Epithelial cell of prostate (primary cell): Measurements from ENCODE around the gene MAGI1.

Experiments
- DNase-seq: peaks from one replicate; pipeline ENCODE4 v3.0.0-alpha.2; 2011; ENCODE audit warnings: low read depth, low spot score
- H3K27ac ChIP-seq: fragments of 450-650 bp; 2 replicates; pipeline ENCODE4 v1.5.1; 2017; ENCODE audit warnings: mild to moderate bottlenecking

The MAGI1 gene

DNA sequence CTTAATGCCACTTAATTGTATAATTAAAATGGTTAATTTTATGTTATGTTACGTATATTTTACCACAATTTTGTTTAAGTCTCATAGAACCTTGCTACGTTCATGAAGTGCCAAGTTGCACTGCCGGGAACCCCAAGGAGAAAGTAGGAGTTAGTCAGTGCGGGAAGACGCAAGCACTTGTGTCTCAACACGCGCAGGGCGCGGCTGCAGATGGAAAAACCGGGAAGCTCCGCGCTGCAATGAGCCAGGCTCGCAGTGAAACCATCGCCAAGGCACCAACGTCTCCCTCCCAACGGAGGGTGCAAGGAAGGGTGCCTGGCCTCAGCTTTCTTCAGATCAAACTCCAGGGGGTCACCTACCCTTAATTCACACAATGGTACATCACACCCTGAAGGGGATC is 21.6 kb downstream of the MAGI1 start:
- no peak for DNase-seq
- H3K27ac ChIP-seq = no peak overlapping the region

DNA sequence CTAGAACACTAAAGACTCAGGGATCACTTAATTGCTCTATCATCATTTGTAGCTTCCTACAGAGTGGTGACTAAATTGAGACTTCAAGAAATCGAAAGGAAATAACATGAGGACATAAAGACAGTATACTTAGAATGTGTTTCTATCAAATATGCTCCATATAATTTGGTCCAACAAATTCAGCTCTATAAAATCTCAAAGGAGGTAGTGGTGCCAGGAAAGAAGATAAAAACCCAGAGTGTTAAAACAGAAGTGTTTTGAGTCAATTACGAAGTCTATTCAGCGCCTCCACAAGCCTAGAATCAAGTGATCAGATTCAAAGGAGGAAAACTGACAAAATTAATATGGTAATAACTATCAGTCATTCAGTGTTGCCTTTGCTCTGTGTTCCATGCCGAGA is 22.9 kb downstream of the MAGI1 start:
- no peak for DNase-seq
- no peak overlapping the region for H3K27ac ChIP-seq

DNA sequence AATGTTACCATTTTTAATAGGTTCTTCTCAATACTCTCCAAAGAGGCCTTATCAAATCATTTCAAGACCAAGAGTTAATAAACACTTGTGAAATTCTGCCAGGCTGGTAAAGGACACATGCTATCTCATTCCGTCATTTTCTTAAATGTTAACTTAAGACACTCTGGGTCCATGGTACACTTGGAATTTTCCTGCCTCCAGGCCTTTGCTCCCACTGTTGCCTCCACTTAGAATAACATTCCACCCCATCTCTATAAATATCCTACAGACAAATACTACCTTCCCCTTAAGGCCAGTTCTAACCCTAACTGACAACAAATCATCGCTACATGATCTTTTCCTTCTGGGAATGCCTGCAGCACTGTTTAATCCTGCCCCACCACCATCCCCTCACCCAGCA is 24.1 kb downstream of the MAGI1 start:
- DNase-seq = no peak
- no peak overlapping the region for H3K27ac ChIP-seq

DNA sequence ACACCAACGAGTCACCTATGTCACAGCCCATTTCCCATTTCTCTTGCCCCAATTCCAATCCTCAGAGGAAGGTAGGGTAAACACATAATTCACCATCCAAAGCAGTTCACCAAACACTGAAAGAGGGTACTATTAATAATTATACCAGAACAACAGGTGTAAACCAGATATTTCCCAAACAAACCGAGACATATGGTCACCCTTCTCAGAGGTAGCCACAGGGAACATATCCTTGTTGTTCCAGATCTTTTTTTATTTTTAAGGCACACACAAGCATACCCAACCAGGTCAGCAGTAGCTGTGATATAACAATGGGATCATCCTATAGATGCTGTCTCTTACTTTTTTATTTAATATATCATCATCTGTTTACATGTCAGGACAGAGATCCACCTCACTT is 24.7 kb downstream of the MAGI1 start:
- DNase-seq = no peak
- H3K27ac ChIP-seq = no peak overlapping the region

DNA sequence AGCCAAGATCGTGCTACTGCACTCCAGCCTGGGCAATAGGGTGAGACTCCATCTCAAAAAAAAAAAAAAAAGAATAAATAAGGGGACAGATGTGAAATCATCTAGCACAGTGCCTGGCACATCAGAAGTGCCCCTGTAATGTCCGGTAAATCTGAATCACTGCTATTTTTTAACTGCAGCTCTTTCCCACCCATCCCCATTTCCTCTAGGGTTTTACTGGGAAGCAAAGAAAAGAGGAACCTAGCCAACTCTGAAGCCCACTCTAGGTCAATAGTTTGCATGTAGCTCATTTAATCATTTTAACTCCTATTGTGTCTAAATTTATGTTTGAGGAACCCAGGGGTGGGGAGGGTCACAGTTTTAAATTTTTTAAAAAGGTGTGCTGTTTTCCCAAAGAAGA is 26.0 kb downstream of the MAGI1 start:
- DNase-seq = no peak
- no peak overlapping the region for H3K27ac ChIP-seq

DNA sequence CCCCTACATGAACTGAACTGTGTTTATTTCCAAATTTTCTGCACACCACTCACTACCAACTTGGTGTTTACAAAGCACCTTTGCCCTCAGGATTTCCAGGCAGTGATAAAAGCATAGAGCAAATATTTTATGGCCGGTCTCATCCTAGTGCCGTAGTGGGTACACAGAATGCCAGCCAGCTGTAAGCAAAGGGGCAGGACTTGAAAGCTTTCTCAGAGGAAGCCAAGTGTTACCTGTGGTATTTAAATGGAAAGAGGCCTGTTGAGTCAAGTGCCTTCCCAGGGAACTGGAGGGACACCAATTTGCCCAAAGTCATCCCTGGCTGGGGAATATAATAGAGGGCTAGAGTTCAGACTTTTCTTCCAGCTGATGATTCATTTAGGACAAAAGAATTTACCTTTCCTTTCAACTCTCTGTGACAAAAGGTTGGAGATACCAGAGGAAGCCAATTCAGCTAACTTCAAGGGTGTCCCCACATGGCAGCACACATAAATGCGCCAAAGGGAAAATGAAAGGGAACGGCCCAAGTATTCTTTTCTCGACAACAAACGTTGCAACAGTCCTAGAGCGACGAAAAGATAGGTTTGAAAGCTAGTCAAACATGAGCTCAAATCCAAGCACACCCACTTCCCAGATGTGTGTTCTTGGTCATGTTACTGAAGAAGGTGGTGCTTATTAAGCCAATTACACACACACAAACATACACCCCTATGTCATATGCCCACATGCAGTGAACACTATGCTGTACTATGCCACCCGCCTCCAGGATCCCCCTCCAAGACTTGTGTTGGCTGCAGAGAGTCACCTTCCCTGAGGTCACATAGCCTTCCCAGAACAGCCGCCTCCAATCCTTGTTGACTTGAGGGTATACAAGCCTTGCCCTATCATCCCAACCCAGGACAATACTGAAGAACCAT is 27.7 kb downstream of the MAGI1 start:
- H3K27ac ChIP-seq = peak overlapping the region; percentile 33
- no peak for DNase-seq

DNA sequence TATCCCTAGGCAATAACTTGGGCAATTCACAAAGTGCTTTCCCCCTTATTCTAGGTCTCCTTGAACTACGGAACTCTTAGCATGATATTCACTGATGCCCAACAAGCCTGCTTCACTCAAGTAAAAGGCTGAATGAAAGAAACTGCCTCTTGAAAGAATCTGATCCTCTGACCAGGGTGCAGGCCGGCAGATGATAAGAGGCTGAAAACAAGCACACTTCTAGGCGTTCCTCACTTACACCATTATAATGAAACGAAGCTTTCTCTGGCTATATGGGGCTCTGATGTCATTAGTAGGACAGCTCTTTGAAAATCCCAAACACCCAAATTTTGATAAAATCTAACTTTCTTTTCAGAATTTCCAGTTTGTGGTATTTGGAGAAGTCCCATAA is 28.4 kb downstream of the MAGI1 start:
- DNase-seq = no peak
- peak overlapping the region; percentile 33 for H3K27ac ChIP-seq

DNA sequence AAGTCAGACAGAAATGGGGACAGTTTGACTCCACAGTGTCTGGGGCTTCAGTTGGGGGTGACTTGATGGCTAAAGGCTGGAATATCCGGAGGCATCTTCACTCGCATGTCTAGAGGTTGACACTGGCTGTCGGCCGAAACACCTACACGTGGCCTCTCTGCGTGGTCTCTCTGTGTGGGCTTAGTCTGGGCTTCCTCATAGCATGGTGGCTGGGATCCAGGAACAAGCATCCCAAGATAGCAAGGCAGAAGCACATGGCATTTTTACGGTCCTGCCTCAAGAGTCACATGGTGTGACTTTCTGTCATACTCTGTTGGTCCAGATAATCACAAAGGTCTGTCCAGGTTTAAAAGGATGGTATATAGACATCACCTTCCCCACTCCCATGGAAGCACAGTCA is 34.5 kb downstream of the MAGI1 start:
- H3K27ac ChIP-seq = no peak overlapping the region
- no peak for DNase-seq

DNA sequence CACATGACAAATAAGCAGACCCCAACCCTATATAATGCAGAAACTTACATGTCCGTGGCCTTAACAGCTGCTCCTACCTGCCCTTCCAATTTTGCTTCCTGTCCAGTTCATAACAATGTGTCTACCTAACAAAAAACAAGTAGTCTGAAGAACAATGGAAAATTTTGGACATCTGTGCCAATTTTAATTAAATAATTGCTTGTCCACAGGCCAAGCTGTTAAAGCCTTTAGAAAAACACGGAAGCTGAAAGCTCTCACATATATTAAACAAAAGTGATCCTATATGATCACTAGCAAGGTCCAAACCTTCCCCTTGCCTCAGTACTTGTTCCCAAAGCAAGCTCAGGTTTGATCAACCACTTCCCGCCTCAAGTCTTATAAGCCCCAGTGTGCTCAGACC is 37.1 kb downstream of the MAGI1 start:
- DNase-seq = no peak
- H3K27ac ChIP-seq = no peak overlapping the region

DNA sequence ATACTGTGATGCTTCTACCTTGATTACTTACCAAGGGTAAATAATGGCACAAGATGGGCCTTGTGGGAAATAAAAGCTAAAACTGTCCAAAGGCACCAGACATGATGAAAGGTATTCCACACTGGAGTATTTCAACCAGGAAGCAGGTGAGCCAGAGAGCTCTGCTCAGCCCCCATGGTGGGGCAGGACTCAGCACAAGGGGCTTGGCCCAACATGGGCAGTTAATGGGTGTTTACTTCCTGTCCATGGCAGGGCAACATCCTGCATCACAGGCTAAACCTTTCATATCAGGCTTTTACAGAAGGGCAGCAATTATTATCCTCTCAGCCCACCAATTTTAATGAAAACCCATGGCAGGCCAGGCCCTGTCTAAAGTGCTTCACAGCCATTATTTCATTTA is 38.2 kb downstream of the MAGI1 start:
- DNase-seq = no peak

DNA sequence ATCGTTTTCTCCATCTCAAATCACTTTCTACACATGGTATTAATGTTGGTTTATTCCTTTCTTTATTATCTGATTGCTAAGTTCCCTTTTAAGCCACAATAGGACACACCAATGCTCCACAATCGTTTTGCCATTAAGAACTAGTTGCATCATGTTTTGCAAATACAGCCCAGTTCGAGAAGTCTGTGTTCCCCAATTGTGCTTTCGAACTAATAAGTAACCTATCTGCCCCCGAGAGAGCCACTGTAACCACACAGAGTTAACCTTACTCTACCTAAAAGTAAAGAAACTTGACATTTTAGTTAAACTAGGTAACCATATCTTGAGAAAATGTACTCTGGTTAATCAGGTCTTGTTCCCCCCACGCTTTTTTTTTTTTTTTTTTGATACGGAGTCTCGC is 39.1 kb downstream of the MAGI1 start:
- DNase-seq = no peak
- H3K27ac ChIP-seq = no peak overlapping the region

More for the DNA sequence above, 38.2 kb downstream of the MAGI1 start:
- H3K27ac ChIP-seq = no peak overlapping the region

DNA sequence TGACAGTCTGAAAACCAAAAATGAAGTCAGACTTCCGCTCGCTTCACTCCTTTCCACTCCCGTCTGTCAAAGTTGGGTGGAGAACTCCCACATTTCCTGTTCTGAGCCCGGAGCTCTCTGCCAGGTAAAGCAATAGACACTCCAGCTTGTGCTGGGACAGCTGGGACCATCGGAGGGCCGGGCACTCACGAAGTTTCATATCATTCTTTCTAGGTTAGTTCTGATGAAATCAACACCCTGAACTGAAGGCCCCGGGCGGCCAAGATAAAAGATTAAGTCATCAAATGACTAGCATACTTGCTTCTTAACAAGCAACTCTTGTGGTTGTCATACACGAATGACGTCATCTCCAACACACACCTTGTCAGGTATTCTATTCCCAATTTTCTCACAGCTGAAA is 42.1 kb downstream of the MAGI1 start:
- peak overlapping the region; percentile 77 for H3K27ac ChIP-seq
- DNase-seq = peak; percentile 89

DNA sequence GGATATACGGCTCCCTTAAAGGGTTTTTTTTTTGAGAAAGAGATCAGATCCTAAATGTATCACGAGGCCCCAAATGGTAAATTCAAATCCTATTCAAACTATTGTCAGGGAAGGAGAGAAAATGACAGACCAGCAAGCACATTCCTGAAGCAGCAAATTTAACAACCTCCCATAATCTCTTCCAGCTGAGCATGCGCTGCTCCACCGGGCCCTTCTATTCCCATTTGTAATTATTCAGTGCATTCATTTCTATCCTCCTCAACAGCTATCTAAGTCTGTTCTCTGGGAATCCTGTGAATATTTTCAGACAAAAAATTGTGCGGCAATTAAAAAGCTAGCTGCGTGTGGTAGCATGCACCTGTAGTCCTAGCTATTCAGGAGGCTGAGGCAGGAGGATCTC is 43.2 kb downstream of the MAGI1 start:
- DNase-seq = no peak
- H3K27ac ChIP-seq = peak overlapping the region; percentile 77

DNA sequence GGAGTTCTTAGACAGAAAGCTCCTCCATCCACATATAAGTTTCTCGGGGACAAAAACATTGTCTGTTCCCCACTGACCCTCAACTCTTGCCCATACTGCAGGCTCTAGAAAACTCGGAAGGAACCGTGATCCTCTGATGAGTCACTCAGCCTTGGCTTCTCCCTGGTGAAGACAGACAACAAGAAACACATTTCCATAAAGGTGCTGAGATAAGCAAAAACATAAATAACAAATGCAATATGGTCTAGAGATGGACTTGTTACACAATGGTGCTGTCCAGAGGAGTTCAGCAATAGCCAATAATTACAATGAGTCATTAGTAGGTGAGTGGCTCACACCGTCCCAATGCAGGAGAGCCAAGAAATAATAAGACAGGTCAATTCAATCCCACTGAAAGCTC is 43.7 kb downstream of the MAGI1 start:
- no peak overlapping the region for H3K27ac ChIP-seq
- DNase-seq = no peak

DNA sequence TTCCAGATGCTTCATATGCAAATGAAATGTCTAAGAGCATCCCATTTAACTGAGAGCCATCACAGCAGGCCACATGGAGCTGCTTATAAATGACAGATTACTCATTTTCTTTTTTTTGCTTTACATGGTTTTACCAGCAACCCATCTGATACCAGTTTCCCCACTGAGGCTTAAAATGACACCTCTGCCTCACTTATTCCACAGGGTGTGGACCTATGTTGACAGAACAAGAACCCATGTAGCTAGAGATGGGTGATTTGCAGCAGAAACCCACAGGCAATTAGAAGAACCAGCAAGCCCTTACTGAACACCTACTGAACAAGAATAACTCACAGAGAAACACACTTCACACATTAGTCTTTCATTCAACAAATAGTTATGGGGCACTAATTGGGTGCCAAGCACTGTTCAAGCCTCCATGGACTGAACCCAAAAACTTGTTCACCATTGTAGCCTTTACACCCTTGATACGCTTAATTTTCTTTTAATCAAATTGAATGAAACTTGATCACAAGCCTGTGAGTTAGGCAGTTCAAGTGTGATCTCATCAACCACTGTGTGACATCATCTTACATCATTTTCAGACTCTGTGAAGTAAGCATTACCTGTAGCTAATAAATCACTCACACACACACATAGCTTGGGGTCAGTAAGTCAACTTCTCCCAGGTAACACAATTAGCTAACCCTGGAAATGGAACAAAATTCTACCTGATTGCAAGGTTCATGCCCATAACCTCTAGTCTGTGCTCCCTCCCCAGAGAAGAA is 45.4 kb downstream of the MAGI1 start:
- DNase-seq = no peak
- no peak overlapping the region for H3K27ac ChIP-seq

DNA sequence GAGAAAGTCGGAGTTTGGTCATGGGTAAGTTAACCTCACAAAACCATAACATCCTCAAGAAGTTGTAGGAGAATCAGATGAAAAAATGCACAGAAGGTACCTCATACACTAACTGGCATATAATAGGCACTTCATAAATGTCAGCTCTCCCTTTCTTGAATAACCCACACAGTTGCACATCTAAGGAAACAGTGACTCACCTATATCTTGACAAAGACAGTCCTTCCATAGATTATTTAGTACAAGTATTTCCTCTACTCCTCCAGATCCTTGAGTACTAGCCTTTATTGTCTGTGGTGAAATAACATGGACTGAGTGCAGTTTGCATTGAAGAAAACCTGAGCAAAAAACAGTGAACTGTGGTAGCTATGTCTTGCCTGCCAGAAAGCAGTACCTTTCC is 46.6 kb downstream of the MAGI1 start:
- no peak overlapping the region for H3K27ac ChIP-seq
- no peak for DNase-seq

DNA sequence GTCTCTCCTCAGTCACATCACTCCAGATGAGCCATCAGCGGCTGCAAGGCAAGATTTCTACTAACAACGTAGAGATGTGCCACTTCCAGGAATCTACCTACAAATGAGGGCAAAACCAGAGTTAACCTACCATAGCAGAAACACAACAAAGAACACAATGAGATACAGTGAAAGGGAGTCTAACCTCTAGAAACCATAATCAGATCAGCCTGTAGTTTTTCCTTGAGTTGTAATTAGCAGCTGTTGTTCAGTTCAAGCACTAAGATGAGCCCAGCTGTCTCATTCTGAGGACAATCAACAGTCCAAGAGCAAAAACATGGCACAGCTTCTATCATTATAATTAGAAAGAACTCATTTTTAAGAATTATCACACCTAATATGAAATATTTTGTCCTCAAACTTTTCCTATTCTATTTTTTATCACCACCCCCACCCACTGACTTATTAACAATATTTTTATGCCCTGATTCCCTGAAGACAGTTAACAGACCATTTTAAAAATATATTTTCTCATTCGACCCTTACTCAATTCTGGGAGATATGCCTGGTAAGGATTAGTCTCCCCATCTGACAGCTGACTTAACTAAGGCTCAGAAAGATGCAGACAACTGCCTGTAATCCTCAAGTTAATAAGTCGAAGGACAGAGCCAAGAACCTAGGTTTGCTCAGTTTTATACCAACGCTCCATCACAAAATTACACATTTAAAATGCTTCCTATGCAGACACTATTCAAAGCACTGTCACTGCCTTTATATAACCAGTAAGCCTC is 50.1 kb downstream of the MAGI1 start:
- DNase-seq = no peak
- H3K27ac ChIP-seq = no peak overlapping the region

DNA sequence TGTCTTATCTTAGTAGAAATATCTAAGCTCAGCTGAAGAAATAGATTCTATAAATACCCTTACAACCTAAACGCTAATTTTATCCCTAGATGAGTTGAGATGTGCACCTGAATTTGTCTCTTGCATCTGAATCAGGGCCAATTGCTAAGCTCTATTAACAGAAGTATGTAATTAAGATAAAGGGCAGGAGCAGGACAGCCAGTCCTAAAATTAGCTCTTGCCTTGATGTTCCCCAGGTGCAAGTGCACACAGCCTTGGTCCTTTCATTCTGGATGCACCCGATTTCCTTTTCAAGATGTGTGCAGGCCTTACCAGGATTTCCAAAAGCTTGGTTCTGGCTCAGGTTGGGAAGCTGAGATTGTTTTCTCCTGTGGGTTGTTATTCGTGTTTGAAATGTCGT is 52.4 kb downstream of the MAGI1 start:
- no peak for DNase-seq

DNA sequence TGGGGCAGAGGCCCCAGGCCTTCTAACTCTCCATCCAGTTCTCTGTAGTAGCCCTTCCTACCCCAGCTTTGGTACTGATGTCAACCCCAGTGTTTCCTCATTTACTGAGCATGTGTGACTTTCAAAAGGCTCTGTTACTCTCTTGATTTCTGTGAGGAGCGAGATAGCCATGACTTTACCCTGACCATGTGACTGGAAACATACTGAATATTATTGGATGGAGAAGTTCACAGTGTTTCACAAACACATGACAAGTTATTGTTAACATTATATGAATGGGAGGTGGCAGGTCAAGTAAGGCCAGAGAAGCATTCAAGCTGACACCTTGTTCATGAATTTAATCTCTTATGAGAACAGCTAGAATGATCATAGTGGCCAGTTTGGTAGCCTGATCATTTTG is 53.7 kb downstream of the MAGI1 start:
- no peak for DNase-seq
- H3K27ac ChIP-seq = no peak overlapping the region

More for the DNA sequence above, 52.4 kb downstream of the MAGI1 start:
- no peak overlapping the region for H3K27ac ChIP-seq

DNA sequence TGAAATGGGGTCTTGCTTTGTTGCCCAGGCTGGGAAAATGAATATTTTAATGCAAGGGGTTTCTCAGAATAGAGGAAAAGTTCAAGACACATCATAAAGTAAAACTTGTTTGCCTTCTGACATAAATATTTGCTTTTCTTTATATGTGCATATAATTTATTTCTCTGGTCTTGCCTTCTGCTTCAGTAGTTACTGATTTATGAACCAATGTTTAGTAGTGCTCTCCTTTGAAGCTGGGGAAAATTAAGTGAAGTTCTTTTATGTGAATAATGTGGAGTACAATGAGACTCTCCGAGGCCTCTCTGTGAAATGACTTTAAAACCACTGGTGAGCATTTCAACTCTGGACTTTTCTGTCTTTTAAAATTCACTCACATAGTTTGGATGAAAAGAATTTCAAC is 55.6 kb downstream of the MAGI1 start:
- no peak for DNase-seq
- H3K27ac ChIP-seq = no peak overlapping the region

DNA sequence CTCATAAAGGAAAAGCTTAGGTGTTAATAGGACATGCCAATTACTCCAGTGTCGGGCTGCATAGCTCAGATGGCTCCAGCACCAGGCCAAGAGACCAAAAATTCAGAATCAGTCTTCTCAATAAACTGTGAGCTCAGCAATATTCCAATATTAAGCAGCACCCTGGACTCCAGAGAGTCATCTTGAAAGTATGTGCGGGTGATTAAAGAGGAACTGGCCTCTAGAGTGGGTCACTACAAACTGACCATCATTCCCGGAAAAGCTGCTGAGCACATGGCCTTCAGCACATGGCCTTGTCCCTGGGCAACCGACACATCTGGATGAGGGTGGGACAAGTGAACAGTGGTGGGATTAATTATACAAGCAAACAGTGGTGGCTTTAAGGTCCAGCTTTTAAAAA is 59.0 kb downstream of the MAGI1 start:
- no peak for DNase-seq
- H3K27ac ChIP-seq = no peak overlapping the region
